ENCODE data around the gene PAX7.

PAX7 gene

DNA sequence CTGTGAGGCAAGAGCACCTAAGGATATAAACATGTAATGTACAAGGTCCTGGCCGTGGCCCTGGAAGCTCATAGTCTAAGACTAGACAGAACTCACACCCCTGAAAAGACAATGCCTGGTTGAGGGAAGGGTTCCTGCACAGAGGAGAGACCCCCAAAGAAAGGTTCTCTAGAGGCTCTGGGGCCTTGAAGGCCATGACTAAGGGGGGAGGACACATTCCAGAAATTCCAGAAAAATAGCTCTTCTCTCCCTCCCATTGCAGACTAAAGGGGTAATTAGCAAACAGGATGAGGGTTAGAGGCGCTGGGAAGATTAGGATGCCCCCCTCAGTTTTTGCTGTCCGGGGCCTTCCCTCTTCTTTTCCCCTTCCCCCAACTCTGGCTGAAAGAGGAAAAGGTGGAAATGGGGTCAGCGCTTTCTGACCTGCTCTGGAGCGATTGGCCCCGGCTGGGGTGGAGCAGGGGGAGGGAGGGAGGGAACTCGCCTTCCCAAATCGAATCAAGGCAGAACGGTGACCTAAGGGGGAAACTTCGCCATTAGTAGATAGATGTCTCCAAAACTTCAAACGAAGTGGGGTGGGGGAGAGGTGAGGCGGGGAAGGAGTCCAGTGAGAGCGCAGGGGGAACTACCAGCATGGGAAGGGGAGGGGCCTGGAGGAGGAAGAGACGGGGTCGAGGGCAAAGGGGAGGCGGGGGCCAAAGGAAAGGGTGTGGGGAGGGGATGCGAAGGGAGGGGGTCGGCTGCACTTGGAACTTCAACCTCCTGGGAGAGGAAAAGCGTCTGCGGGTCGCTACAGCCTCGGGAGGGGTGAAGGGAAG lies 11.8 kb downstream of the PAX7 start:
- DNase-seq: no peak

DNA sequence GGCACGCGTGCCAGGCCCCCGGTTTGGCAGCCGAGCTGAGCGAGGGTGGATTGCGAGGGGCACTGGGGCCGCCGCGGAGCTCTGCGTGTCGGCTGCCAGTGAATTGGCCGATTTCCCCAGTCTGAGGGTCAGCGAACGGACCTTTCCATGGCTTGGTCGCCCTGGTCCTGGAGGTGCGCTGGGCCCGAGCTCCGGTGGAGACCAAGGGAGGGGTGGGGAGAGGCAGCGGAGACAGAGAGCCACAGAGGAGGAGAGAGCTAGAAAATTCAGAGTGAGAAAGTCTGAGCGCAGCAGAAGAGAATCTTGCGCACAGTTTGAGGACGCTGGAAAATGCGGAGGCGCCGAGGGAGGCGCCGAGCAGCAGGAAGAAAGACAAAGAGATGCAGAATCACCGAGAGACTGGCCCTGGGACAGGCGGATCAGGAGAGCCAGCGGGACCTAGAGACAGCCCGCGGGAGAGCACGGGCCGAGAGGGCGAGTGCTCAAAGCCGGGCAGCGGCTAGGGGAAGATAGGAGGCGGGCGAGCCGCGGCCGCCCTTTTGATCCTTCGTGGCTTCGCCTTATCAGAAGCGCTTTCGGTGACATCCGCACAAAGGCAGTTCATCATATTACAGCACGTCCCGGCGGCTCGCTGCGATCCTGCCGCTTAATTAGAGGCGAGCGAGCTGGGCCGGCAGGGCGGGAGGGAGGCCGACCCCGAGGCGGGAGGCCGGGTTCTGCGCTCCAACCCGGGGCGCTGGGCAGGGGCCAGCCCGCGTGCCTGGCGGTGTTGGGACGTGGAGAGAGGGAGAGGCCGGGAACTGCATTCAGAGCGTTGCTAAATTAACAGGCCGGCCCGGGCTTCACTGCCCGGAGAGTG lies 12.7 kb downstream of the PAX7 start:
- no peak for DNase-seq

DNA sequence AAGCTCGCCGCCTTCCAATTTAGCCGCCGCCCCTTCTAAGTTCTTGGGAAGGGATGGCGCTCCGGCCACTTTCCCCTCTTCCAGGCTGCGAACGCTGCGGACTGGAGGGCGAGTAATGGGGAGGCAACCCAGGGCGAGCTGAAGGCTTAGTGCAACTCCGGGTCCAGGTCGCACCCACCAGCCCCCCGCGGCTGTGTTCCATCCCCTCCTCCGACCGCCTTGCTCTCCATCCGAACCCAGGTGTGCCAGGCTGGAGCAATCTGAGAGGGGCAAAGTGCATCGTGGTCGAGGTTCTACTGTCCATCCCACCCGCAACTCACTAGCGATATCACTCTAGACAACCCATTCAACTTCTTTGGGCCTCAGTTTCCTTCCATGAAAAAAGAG lies 13.4 kb downstream of the PAX7 start:
- no peak for DNase-seq

DNA sequence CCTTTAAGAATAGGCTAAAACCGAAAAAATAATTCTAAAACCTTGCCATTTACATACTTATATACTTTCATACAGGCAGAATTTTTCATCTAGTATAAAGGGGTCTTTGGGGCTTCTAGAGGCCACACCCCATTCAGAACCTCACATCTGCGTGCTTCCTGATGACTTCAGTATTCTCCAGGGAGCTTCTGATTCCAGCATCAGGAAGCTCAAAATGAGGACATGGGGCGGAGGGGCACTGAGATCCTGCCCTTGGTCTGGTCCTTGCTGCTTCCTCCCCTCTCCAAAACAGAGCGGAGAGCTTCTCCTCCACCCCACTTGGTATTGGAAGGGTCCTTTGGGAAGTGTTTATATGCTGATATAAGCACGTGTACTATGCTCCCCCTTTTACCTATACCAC lies 13.8 kb downstream of the PAX7 start:
- DNase-seq: no peak

DNA sequence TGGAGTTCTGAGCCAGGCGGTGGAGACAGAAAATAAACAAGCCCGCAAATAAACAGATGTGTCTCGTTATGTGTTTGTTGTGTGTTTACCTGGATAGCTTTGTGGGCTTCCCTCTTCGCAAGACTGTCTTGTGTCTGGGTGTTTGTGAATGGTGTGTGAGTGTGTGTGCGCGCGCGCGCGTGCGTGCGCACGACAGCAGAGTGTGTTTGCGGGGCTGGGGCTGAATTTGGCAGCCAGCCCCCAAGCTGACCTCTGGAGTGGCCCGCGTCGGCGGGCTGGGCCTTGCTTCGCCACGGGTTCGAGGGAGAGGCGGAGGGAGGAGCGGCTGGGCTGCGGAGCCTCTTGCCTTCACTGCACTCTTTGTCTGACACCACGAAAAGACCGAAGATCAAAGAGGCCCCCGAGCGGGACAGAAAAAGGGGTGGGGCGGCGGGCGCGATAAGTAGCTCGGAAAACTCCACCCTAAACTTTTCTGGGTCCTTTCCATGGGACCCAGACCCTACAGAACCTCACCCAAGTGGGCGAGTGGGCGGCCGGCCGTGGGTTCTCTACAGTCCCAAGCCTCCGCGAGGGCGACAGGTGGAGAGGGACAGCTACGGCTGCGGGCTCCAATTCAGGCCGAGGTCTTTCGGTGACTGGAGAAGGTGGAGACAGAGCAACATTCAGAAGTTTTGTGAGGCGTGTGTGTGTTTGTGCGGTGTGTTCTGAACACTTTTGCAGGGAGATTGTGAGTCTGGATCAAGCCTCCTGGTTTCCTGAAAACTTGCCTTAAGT lies 14.5 kb downstream of the PAX7 start:
- DNase-seq: no peak

DNA sequence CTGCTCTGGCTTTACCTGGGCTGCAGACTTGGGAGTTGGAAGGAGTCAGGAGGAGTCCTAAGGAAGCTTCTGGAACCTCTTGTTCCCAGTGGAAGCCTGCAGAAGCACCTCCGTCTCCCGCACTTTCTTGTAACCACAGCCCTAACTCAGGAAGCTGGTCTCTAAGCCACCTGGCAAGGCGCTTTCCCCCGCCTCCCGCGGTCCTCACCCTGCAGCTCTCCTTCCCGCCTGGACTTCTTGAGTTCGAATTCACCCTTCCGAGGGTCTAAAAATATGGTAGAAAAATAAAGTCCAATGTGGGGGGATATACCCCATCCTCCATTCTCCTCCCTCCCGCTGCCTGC lies 15.1 kb downstream of the PAX7 start:
- no peak for DNase-seq

DNA sequence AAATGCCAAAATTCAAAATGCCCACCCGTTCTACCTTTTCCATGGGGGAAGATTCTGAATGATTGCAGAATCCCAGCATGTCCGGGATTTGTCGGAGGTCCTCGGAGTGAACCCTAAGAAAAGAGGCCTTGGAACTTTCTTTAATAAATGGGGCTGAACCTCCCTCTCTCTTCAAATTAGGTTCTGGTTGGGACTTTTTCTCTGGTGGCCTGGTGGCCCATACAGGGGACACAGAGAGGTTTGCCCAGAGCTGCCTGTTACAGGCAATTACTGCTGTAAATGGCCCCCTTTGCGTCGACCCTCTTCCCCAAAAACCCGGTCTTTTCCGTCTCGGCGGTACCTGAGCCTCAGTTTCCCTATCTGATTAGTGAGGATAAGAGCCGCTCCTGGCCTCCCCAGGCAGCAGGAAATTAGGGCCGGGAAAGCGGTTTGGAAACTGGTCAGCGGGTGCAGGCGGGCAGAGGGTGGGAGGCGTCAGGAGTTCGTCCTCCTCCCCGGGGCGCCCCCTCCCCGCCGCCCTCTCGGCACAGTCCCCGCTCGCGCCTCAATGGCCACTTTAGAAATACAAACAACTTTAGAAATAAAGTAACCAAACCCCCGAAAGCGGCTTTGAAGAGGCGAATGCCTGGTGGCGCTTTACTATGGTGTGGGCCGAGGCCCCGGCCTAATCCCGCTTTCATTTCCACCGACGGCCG lies 15.6 kb downstream of the PAX7 start:
- no peak for DNase-seq

DNA sequence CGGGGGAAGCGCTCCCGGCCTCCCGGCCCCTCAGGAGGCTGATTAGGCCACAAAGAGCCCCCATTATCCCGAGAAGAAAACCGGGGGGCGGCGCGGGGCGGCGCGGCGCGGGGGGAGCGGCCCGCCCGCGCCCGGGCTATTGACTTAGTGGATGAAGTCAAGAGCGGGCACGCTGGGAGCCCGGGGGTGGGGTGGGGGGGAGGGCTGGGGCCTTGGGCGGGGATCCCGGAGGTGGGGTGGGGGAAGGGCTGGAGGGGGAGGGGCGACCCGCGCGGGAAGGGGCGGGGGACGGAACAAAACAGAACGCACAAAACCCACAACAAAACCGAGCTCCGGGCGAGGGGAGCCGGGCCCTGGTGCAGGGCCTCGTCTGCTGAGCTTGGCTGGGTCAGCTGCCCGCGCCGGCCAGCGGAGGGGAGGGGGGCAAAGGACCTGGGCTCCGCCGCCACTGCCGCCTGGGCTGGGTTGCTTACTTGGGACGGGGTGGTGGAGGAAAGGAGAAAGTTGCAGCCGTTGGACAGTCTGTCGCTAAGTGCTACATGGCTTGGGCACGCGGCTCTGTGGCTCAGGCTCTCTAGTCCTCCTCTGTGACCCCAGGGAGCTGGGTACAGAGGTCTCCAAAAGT lies 16.3 kb downstream of the PAX7 start:
- DNase-seq: no peak

DNA sequence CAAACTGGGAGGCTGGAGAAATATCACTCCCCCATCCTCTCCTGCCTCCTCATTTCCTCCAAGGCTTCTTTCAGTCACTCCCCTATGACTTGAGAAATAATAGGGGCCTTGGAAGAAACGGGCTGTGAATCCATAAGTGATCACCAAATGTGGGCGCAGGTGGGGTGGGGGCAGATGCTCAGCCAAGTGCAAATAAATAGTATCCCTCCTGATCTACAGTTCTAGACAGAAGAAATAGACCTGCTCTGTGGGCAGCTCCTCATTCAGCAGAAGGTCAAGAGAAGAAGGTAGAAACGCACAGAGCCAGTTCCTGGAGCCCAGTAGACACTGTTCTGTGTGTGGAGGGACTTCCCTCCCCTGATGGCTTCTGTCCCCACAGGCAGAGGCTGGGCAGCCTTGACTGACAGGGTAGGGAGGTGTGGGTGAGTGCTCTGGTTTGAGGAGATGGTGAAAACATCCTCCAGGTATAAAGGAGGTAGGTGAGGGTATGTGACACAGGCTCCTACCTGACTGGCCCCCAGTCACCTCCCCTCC lies 17.1 kb downstream of the PAX7 start:
- no peak for DNase-seq

DNA sequence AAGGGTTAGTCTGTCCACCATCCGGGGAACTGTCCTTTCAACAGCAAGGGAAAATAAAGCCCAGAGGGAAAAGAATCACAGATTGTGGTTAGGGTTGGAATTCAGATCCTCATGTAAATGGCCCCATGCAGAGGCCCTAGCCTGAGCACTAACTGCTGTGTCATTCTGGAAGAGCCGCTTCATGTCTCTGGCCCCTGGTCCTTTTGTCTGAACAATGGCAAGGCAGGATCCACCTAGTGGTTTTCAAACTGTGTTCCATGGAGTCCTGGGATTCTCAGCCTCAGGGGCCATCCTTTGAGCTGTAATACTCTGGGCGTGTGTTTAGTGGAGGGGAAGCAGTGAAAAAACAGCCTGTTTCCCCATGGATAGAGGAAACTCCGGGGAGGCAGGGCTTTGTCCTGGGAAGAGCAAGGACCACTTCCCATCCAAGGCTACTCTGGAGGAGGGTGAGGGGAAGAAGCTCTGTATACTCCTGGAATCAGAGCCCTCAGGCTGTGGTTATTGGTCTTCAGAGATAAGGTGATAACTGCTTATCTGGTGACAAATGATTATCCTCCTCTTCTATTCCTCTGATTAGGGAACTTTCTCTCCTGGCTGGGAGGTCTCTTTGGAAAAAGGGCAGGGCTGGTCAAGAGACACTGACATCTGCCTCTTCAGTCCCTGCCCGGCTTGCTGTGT lies 19.2 kb downstream of the PAX7 start:
- DNase-seq: no peak

DNA sequence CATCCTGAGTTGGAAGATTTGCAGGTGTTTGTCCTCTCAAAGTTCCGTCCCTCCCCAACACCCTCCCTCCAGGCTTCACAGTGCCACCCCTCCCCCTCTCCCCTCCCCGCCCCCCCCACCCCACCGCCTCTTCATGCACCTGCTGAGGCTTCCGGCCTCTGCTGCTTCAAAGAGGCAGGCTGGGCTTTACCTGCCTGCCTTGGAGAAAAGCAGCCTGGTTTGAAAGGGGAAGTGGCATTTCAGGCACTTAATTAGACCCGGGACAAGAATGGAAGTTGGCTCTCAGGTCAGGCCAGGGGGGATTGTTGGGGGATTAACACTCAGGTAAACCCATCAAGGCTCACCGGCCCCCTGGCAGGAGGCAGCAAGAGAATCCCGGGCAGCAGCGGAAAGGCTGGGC lies 21.1 kb downstream of the PAX7 start:
- DNase-seq: no peak

DNA sequence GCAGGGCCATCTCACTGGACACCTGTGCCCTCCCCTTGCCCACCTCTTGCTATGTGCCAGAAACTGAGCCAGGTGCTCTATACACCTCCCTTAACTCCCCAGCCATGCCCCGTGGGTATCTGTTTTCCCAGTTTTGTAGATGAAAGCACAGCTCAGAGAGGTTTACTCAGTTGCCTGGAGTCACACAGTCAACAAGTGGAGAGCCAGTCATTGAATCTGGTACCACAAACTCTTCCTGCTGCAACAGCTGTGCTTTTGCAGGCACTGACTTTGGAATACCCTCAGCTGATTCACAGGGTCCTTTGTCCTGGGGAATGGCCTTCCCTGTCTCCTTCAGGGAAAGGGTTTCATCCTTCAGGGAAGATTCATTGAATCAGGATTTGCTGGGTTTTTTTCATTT lies 22.1 kb downstream of the PAX7 start:
- no peak for DNase-seq

DNA sequence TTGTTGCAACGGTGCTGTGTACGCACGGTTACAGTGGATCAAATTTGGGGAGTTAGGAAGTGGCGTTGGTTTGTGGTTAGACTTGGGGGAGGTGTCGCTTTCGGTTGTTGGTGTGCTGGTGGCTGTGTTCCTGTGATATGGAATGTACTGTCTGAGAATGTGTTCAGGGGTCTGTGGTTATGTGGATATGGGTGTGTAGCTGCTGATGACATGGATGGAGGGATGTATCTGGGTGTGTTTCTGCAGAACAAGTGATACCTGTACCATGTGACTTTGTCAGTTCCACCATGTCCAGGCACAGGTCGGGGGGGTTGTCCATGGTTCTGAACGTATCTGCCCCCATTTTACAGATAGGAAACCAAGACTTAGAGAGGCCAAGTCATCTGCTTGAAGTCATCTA lies 22.7 kb downstream of the PAX7 start:
- DNase-seq: no peak

DNA sequence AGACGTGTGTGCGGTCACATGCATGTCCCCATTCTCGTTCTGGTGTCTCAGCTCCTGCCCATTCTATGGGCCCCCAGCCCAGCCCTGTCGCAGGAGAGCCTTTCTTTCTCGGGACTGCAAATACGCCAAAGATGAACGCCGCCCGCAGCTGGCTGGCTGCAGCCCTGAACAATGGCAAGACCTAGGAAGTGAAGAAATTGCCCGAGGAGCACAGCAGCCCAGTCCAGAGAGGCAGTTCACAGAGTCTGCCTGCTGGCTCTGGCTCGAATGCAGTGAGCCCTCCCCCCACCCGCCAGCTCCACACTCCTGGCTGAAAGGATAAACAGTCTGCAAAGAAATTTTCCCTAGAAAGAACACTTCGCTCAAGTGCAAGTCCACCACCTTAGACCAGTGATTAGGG lies 23.3 kb downstream of the PAX7 start:
- no peak for DNase-seq

DNA sequence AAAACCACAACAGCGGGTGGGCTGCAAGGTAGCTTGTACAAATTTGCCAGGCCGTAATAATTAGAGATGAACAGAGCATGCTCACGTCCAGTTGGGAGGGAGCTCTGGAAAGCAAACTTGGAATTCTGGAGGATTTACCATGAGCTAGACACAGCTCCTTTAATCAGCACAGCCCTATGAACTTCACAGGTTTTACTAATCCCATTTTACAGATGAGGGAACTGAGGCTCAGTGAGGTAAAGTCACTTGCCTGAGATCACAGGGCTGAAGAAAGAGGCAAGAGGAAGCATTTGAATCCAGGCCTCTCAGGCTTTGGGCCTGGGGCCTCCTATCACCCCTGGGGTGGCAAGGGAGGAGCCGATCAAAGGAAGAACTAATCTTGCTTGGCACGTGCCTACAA lies 24.0 kb downstream of the PAX7 start:
- no peak for DNase-seq

DNA sequence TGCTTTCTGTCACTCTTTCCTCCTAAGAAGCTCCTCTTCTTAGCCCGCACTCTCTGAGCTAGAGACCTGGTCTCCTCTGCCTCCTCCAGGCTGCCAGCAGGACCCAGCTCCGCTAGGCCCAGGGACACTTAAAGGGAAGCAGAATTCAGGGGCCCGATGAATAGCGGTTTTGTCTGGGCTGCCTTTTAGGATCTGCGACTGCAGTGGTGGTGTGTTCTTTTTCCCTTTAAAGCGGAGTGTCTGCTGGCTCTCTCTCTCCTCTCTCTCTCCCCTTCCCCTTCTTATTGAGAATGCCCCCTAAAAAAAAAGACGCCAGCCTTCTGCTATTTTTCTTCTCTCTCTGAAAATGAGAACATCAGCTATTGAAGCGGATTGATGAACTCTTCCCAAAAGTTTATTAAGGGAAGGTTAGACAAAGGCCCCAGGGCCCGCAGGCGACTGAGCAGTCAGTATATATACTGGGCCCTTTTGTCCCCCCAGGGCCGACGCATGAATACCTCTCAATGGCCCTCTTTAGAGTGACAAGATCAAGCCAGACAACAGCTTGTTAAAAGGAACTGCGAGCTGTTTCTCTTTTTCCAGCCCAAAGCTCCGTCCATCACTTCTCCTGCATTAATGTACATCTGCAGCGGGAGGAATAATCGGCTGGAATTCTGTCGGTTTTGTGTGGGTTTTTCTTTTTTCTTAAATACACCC lies 27.0 kb downstream of the PAX7 start:
- no peak for DNase-seq

DNA sequence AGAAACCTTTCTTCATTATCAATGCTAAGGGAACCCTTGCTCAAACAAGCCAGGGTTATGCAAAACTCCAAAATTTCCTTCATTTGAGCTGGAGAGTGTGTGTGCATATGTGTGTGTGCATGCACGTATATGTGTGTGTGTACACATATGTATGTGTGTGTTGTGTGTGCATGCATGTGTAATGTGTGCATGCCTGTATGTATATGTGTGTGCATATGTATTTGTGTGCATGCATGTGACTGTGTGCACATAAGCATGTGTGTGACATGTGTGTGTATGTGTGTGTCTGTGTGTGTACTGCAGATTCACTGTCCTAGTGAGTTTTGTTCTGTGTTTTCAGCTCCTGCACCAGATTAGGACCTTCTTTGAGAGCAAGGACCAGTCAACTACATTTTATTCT lies 28.2 kb downstream of the PAX7 start:
- no peak for DNase-seq

DNA sequence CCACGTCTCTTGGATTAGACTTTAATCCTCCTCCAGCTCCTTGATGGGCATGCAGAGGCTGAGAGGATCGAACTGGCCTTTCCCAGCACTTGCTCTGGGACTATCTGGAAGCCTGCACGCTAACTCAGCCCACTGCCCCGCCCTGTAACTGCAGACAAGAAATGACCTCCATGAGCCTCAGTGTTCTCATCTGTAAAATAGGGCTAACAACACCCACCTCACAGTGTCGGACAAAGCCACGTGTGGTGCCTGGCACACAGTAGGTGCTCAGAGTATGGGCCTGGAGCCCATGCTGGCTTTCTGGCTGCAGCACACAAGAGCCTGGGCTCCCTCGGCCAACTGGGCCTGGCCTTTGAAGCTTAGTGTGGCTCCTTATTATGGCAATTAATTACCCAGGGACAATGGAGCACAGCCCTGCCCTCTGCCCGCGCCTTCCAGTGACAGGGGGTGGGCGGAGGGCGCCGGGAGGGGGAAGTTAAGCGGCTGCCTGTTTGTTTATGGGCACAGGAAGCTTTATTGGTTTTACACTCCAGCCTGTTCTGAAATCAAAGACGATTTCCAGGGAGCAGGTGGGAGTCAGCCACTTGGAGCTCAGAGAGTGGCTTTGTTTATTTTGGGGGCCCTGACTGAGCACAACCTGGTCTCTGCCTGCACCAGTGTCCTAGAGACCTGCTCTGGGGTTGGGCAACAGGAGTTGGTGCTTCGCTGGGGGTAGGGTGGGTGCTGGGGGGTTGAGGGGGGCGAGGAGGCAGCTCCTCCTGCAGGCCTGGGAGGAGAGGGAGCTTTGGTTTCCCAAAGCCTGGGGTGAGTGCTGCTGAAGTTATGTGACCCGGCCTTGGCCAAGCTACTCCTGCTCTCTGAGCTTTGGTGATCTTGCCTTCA lies 31.0 kb downstream of the PAX7 start:
- DNase-seq: no peak

DNA sequence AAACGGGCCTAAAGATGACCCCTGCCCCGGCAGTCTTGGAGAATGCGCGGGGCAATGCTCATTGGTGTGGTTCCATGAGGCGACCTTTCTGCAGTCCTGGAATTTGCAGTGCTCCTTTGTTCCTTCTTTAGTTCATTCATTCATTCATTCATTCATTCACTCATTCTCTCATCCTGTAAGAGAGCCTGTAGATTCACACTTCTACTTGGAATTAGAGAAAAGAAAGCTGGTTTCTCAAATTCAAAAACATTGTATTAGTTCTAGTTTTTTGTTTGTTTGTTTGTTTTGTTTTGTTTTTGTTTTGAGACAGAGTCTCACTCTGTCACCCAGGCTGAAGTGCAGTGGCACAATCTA lies 31.6 kb downstream of the PAX7 start:
- DNase-seq: no peak

DNA sequence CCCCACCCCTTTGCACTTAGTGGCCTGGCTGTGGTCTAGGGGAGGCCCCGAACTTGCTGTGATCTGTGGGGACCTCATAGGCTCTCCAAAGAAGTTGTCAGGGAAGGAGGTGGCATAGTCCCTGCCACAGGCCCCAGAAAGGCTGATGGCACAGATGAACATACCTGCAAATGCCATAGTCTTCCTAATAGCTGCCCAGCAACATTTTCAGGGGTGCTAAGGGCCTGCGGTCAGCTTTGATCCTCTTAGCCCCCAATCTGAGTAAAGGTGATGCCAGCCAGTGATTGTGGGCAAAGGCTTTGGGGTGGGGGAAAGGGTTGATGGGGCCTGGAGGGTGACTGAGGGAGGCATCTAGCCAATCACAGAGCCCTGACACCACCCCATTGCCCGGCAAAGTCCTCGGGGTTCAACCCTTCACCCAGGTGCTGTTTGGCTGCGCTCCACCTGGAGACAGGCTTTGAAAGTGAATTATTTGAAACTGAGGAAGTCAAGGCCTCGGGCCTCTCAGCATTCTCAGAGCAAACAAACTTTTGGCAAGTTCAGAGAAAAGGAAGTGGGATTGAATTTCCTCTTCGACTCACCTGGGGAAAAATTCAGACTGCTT lies 35.8 kb downstream of the PAX7 start:
- no peak for DNase-seq

Data from NCI-H446 treated with DMSO at 0.1 percent for 48 hours (cell line).